DMS53 (cell line): Measurements from ENCODE around the gene FRMD4A.
A peak's percentile ranks its signal among the peaks of the same experiment; 100 is the strongest.
"Not testable (repeated sequence)": the region's sequence is repeated elsewhere in the genome, so short reads cannot be mapped to it uniquely, and the experiment has no call there.

Experiments used
- DNase-seq: peaks from one replicate; lab custom pipeline; 2025; lab: John Stamatoyannopoulos, UW

FRMD4A gene

DNA sequence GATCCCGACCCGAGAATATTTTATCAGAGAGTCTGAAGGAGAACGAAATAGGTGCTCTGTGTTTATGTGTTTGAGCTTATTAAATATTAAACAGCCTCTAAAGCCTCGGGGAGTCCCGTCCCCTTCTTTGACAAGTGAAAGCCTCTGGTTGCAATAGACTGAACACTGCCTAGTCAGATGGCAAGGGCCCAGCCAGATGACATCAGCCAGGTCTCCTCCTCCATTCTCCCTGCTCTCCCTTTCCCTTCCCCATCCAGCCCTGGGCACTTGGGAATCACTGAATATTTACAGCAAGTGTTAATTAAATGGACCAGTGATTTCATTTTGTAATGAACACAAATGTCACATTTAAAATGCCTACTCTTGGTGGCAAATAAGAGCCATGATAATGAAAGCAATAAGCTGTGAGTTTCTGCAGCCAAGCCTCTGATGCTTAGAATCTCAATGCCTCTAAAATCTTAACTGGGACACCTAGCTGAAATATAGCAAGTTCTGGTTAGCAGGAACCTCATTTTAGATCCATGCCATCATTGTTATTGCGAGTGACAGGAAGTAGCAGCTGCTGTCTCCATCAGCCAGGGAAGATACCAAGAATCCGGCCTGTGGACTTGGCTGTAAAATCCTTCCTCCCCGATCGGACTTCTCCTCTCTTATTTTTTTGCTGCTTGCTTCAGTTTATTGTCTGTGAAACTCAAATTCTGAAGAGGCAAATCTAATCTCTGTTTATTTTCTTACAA is 541.8 kb downstream of the FRMD4A start:
- DNase-seq = peak; percentile 14

DNA sequence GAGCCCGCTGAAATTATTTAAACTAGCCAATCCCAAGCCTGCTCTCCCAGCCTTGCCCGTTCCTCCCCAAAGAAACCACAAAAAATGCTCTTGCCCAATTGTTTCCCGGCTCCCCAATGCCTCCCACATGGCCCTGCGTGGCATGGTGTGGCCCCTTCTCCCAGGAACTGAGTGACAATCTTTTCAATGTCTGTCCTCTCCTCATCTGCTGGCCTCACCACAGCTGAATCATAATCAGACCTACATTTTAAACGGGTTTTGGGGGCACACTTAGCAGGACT is 542.5 kb downstream of the FRMD4A start:
- DNase-seq = no peak

DNA sequence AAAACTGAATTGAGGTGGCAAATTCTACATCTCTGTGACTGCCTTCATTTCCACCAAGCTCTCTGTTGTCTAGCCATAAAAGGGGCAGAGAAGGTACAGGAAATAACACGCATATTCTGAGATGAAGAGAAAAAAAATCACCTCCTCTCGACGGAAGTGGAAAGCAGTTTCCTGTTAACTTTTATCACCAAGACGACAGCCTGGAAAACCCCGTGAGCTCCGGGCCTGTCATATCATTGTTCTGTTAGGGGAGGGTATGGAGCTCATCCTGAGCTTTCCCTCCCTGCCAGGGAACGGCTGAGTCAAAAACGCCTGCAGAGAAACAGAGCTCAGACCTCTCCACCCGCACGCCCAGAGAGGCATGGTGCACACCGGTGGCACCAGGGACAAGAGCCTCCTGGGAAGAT is 543.7 kb downstream of the FRMD4A start:
- peak; percentile 75 for DNase-seq

DNA sequence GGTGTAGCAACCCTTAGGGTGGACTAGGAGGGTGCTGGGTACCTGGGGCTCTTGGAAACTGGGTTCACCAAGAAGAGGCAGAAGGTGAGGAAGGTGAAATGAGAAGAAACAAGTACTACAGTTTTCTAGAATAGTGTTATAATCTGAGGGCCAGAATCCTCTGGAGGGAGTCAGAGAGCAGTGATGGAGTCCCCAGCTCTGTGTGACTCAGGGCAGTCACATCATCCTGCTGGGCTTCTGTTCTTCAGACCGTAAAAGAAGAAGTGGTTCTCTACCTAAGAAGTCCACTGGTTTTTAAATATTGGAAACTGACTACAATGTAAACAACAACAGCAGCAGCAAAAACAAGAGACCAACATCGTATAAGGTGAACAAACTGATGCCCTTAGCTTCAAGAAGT is 546.7 kb downstream of the FRMD4A start:
- no peak for DNase-seq

DNA sequence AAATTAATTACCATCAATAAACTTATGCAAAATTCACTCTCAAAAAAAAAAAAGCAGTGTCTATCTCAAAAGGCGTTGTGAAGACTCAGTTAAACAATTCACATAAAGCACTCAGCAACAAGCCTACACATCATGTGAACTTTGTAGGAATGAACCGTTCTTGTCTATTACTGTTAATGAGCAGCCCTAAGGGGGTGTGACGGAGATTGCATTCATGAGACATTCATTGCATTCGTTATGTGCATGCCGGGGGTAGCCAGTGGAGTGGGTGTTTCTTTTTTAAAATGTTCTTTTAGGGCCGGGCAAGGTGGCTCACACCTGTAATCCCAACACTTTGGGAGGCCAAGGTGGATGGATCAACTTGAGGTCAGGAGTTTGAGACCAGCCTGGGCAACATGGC is 551.0 kb downstream of the FRMD4A start:
- DNase-seq = no peak

DNA sequence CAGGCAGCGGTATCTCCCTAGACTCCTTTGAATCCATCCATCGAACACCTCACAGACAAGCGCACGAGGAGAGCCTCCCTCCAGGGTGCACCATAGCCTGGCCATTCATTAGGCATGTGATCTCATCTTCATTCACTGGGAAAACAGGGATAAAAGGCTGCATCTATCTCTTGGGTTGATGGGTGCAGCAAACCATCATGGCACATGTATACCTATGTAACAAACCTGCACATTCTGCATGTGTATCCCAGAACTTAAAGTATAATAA is 552.1 kb downstream of the FRMD4A start:
- not testable (repeated sequence) for DNase-seq

DNA sequence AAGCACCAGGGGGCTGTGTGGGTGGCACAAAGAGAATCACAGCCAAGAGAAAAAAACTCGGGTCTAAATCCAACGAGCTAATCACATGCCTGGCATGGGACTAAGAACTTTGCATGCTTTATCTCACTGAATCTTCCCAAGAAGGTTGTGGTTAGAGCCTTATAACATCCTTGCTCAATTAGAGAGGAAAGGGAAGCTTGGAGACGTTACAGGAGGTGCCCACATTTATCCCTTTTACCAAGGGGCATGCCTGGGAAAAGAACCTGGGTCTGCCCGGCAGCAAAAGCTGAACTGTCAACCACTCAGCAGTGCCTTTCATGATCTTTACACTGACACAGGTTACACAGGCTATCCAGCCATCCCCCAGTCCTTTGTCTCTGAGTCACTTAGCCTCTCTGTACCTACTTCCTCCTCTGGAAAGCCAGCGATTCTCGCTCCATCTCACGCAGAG is 553.8 kb downstream of the FRMD4A start:
- peak; percentile 47 for DNase-seq

DNA sequence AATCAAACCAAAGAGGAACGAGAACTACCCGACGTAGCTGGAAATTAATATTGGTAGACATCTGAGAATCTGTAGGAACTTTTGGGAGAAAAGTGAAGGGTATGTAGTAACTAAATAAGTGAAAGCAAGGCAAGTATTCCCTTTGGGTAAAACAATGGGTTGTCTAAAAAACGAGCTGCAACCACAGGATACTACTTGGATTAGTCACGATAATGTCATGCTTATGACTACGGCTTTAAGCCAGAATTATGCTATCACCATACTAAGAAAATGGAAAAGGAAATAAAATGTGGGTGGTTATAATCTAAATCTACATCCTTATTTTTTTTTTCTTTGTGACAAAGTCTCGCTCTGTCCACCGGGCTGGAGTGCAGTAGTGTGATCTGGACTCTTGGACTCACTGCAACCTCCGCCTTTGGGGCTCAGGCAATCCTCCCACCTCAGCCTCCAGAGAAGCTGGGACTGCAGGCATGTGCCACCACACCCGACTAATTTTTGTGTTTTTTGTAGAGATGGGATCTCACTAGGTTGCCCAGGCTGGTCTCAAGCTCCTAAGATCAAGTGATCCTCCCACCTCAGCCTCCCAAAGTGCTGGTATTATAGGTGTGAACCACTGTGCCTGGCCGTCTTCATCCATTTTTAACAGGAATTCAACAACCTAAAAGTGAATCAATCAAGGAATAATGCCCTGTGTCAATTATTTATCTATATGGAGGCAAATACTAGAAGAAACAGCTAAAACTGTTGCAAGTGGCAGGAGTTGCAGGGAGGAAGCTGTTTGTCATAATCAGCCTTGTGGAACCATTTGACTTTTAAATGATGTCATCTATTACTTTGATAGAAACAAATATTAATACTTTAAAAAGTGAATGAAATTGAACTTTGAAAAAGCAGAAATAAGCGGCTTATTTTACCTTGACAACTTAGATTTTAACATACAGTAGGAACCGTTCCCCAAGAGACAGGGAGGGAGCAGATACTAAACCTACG is 554.6 kb downstream of the FRMD4A start:
- no peak for DNase-seq

DNA sequence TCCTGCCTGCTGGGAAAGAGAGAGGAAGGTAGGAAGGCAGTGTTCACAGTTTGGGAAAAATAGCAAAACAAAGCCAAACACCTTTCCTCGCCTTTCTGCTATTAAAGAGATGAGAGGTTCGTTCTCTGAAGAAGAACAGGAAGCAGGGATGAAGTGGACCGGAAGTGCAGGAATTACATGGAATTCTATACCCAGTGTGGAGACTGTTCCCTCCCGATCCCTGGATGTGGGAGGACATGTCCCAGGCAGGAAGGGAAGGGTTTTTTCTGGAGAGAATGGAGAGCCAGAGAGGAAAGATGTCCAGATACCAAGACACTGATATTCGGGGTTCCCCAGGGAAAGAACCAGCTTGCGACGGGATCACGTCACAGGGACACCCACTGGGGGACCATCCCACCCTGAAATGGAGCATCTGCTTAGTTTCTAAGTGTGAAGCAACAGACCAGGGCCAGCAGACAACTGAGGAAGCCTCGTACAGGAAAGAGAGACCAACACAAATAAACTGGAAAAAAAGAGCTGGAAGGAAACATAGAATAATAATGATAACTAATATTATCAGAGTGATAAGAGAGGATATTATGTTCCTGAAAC is 556.3 kb downstream of the FRMD4A start:
- no peak for DNase-seq

DNA sequence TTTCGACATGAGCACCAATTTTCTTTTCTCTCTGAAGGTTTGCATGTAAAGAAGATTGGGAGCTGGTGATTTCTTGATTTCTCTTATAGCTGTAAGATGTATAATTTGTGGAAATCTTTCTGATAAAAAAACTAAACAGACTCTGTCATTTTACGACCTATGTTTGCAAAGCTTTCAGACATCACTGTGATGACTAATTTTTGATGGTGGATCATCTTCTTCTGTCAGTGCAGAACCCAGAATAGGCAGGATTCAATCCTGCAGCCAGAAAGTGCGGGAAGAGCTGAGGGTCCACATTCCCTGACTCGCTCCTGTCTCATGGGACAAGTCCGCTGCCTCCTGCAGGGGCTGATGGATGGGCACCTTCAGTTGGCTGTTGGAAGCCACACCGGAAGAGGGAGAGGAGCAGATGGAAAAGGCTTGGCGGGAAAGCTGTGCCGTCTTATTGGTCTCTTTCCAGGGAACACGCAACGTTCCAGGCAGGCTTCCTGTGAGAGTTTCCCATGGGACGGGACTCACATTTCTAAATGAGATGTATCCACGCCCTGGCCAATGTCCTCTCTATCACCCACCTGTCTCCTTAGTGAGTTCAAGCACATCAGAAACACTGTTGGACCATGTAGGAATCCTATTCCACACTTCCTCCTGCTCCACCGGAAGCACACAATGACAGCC is 557.1 kb downstream of the FRMD4A start:
- no peak for DNase-seq

DNA sequence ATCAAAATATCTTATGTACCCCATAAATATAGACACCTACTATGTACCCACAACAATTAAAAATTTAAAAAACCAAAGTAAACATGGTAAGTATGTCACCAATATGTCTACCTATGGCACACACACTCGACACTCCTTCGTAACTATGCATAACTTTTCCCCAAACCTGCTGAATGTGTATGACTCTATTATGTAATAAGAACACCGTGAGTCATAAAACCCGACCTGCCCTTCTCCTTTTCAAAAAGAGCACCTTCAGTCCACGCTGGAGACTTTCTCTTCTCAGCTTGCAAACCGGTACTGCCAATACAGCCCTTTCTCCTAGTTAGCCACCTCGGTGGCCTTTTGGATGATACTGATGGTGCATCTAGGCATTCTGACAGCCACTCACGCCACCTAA is 557.7 kb downstream of the FRMD4A start:
- DNase-seq = no peak

DNA sequence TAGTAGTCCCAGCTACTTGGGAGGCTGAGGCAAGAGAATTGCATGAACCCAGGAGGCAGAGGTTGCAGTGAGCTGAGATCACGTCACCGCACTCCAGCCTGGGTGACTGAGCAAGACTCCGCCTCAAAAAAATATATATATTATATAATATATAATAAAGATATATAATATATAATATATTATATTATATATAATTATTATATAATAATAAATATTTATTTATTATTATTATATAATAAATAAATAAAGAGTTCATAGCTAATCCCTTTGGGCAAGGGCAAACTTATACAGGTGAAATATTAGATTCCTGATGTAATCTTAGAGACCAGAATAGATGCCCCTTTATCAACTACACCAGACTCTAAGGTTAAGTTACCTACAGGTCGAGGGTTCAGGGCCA is 558.7 kb downstream of the FRMD4A start:
- no peak for DNase-seq

DNA sequence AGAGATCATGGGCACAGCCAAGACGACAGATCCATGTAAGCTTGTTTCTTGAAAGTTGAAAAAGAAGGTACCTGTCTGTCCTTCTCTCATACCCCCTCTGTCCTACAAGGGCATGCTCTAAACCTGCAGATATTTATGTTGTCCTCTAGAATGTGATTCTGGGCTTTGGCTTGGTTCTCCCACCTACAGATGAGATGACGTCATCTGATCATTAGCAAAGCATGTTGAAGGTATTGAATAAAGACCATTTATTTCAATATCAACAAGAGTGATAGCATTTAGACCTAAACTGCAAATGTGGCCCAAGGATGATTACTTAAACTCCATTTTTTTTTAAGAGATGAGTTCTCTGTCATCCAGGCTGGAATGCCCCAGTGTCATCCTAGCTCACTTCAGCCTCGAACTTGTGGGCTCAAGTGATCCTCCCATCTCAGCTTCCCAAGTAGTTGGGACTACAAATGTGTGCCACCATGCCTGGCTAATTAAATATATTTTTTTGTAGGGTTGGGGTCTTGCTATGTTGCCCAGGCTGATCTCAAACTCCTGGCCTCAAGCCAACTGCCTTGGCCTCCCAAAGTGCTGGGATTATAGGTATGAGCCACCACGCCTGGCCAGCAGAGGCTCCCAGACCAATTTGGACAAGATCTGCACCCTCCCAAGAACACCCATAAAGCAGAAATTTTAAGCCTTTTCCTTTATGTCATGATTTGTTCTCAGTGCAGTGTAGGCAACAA is 559.8 kb downstream of the FRMD4A start:
- no peak for DNase-seq

DNA sequence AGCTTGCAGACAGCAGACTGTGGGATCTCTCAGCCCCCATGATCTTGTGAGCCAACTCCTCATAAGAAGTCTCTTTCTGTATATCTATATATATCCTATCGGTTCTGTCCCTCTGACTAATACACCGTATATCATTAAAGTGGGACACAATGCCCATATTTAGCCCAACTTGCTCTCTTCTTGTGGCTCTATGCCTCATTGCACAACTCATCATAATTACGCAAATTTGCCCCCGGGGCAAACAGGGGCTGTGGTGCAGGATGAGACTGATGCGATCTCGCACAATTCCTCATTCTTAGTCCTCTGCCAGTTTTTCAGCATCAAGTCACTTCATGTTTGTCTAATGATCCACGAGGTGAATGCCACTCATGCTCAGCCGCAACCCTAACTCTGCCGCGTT is 560.8 kb downstream of the FRMD4A start:
- DNase-seq = no peak

DNA sequence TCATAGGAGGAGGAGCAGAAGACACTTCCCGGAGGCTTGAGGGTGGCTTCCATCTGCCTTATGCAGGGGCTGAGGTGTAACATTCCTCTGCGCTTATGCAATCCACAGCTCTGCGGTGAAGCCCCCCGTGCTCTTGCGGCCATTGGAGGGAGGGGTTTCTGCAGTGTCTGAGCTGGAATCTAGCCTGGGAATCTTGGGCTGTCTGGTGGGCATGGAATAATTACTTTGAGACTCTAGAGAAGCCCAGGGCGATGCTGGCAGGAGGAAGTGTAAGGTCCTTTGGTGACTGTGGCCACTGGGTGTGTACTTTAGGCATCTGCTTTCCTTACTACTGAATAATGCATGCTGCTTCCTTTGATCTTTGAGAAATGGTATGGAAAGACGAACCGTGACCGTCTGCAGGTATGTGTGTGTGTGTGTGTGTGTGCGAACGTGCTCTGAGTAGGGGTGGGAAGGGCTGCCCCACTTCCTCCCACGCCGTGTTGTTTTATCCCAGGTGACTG is 563.0 kb downstream of the FRMD4A start:
- DNase-seq = no peak

DNA sequence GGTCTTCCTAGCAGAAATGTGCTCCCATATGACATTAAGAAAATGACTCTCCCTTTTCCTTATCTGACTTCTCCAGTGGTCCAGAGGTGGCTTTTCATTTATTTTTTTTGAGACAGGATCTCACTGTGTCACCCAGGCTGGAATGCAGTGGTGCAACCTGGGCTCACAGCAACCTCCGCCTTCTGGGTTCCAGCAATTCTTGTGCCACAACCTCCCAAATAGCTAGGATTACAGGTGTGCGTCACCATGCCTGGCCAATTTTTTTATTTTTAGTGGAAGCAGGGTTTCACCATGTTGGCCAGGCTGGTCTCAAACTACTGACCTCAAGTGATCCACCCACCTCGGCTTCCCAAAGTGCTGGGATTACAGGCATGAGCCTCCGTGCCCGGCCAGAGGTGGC is 563.6 kb downstream of the FRMD4A start:
- not testable (repeated sequence) for DNase-seq

DNA sequence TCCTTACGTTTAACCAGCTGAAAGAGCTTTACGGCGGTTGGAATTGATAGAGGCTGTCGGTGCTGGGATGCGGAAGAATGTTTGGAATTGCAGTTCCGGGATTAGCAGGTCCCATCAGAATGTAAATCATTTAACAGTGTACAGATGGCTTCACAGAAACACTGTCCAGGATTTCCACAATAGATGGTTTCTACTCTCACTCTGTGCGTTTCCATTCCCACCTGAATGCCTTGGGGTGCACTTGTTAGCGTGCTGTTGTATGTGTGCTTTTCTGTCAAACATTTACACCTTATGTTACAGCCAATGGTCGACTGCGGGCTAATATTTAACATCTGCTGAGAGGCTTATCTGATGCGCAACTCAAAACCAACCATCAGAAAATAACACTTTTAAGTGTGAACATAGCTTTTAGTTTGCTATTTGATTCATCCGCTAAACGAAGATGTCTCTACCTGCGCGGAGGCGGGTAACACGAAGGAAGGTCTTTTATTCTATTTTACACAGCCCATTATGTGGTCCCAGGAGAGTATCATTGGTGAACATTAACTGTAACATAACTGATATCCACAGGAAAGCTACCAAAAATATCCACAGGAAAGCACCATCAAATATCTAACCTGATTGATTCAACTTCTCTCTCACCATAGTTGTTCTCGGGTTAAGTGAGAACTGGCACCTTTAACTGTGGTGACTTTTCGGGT is 564.9 kb downstream of the FRMD4A start:
- DNase-seq = peak; percentile 72

DNA sequence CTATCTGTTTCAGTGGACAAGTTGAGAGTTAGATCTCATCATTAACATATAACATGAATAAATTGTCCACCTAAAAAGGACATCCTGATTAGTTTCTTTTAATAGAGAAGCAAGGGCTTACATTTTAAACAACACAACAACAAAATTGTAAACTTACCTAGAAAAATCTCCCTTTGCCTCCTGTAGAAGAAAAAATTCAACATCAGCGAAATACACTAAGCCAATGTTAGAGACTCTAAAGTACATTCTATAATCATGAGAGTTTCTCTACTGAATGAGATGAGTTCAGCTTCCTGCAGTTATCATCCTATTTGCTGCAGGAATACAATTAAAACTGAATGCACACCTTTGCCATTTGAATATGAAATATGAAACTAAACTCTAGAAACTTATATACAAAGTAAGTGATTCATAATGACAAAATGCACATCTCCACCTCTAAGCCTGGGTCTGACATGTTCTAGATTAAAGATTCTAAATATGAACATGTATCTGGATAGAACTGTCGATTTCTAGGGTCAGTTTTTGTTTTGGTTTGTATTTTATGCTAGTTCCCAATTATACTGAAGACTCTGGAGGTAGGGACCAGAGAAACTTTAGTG is 569.1 kb downstream of the FRMD4A start:
- DNase-seq = no peak

DNA sequence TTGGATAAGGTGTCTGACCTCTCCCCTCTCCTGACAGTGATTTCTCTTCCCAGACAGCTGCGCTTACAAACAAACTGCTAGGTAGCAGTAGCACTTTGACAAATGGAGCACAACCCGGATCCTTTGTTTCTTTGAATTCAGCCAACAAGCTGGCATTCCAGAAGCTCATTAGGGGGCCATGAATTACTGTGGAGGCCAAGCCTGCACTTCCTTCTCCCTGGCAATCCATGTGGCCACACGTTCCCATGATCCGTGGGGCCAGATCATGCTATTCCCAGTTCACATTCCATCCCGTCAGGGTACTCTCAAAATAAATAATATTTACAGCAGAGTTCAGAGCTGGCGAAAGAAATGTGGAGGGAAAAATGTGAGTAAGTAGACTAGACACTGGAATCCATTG is 571.6 kb downstream of the FRMD4A start:
- no peak for DNase-seq

DNA sequence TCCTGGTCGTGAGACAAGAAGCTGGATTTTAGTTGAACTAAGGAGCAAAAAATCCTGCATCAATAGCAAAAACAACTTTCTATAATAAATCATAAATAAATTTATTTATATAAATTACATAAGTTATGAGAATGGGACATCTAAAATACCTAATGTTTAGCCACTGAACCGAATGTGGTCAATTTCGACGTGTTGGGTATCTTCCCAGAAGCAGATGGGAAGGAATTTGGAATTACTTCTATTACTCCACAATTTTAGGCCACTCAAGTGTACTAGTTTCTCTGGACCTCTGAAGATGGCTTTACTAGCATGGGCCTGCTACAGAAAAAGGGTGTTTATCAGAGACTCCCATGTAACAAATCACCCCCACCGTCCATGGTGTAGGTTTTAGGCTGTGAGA is 572.0 kb downstream of the FRMD4A start:
- DNase-seq = no peak

DNA sequence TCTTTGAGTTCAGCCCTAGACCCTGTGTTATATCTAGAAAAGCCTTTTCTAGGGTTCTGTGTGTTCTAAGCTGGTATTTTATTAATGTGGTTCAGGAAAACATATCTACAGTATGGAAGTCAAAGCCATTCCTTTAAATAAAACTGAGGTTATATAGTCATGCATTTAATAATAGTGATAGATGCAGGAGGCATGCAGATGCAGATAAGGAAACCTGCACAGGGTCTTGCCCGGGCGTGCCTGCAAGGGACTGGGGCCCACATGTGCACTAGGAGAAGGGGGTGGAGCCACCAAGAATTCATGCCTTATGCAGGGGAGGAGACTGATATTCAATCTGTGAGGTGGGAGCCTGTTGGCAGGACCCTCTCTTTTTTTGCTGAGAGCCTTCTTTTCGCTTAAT is 572.4 kb downstream of the FRMD4A start:
- no peak for DNase-seq
